Vagina (tissue), 2 donors: Measurements from ENCODE around the gene ADGRG4.

ENCODE experiments used
- POLR2A ChIP-seq, 2 donors: fragments of 450-650 bp; IDR thresholded peaks; one replicate each; pipeline ENCODE4 v1.6.1; 2017; ENCODE audit warnings: antibody characterized with exemption in 2 of 2, mild to moderate bottlenecking in 2 of 2, moderate library complexity in 2 of 2
- TF ChIP-seq, protein P1 (sequence below), 3 experiments: fragments of 450-650 bp in 2 of 3; fragments of 200-600 bp in 1 of 3; sonication (generic) in 1 of 3; IDR thresholded peaks; one replicate each; pipeline ENCODE4 v1.5.1; 2017 to 2019; ENCODE audit warnings: antibody characterized with exemption in 3 of 3, mild to moderate bottlenecking in 2 of 3, moderate library complexity in 2 of 3

DNA sequence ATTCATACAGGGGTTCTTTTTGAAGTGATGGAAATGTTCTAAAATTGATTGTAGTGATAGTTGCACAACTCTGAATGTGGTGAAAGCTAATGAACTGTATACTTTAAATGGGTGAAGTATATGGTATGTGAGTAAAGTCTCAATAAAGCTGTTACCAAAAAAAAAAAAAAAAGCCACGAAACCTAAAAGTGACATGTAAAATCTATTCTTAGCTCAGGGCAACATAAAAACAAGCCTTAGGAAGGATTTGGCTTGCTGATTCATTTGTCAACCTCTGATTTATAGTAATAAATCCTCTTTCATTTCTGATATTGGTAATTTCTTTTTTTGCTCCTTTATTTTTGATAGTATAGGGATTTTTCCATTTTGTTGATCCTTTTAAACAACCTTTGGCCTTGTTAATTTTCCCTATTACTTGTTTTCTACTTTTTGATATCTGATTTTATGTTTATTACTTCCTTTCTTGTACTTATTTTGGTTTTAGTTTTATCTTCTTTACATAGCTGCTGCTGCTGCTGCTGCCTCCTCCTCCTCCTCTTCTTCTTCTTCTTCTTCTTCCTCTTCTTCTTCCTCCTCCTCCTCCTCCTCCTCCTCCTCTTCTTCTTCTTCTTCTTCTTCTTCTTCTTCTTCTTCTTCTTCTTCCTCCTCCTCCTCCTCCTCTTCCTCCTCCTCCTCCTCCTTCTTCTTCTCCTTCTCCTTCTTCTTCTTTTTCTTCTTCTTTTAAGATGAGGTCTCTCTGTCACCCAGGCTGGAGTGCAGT lies 79.4 kb downstream of the ADGRG4 start:
- TF ChIP-seq, protein P1, sequence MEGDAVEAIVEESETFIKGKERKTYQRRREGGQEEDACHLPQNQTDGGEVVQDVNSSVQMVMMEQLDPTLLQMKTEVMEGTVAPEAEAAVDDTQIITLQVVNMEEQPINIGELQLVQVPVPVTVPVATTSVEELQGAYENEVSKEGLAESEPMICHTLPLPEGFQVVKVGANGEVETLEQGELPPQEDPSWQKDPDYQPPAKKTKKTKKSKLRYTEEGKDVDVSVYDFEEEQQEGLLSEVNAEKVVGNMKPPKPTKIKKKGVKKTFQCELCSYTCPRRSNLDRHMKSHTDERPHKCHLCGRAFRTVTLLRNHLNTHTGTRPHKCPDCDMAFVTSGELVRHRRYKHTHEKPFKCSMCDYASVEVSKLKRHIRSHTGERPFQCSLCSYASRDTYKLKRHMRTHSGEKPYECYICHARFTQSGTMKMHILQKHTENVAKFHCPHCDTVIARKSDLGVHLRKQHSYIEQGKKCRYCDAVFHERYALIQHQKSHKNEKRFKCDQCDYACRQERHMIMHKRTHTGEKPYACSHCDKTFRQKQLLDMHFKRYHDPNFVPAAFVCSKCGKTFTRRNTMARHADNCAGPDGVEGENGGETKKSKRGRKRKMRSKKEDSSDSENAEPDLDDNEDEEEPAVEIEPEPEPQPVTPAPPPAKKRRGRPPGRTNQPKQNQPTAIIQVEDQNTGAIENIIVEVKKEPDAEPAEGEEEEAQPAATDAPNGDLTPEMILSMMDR (IDR thresholded peaks at IDR 0.05), result no peak
- no peak for TF ChIP-seq POLR2A (IDR thresholded peaks at IDR 0.05)
